C1 segment of cervical spinal cord (tissue), 14 donors: Measurements from ENCODE around the gene COL5A1.

Experiments
- DNase-seq, 14 donors: peaks; one replicate each; lab custom pipeline; 2025; lab: John Stamatoyannopoulos, UW

COL5A1 gene

GRCh38 chr9:134813841-134814240, 172.2 kb downstream of the COL5A1 start:
- no peak for DNase-seq

DNA sequence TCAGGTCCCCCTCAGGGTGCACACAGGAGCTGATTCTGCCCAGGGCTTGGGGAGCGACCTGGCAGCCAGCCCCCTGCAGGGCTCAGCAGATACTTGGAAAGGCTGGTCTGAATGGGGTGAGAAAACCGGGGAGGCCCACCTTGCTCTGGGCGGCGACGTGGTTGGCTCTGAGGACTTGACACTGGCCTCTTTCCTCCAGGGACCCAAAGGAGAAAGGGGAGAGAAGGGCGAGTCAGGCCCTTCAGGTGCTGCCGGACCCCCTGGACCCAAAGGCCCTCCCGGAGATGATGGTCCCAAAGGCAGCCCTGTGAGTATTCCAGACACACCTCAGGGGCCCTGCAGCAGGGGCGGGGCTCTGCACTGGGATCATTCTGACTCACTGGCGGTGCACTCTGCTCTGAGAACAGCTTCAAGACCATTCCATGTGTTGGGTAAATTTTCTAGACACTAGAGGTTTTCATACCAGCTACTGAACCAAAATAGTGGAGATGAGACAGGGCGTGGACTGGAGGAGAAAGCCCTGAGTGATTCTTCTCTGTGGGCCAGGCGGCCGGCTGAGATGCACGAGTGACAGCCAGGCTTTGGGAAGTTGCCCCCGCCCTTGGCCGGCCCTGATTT, 173.1 kb downstream of the COL5A1 start:
- DNase-seq: no peak

DNA sequence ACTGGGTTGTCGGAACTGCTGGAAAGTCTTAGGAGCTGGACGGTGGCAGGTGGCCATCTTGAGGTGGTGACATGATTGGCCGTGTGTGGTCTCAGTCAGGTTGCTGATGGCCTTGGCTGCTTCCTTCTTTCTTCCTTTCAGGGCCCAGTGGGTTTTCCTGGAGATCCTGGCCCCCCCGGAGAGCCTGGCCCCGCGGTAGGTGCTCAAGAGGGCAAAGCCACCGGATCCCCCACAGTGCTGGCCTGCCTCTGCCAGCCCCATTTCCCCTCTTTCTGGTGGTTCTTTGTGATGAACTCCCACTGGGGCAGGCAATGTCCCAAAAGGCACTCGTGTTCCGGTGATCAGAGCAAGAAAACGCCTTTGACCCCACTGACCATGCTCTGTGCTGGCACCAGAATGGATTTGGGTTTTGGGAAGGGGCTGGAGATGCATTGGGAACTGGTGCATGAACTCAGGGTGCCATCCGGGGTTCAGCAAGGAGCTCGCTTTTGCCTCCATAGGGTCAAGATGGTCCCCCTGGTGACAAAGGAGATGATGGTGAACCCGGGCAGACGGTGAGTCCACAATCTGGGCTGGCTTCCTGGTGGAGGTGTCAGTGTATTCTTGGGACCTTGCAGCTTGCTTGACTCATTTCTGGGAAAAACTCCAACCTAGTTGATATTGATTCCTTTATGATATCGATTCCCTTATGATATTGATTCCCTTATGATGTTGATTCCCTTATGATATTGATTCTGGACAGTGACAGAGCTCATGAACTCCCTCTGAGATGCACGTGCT, 174.0 kb downstream of the COL5A1 start:
- DNase-seq: no peak

- no peak for DNase-seq
These were observed 174.7 kb downstream of the COL5A1 start for GRCh38 chr9:134816264-134816663.

DNA sequence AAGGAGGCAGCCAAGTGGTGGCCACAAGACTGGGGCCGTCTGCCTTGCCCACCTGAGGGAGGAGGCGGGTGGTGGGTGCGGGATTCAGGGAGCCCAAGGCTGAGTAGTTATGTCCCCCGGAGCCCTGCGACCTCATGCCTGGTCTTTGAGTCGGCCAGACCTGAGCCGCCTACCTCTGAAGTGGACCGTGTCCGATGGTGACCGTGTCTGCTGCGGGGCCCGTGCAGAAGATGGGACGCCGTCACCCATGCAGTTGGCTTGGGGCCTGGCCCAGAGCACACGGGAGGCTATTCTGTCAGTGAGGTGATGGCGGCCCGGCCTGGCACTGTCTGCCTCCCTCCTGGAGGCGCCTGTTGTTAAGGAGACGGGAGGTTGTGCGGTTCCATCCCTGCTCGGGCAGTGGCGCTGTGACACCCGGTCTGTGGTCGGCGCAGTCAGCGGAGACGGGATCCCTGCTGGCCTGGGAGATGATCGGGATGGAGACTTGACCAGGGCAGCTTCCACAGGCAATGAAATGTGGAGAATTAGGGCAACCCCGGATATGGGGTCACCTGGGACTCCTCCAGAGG, 176.5 kb downstream of the COL5A1 start:
- no peak for DNase-seq

- no peak for DNase-seq
These were observed 177.0 kb downstream of the COL5A1 start for GRCh38 chr9:134818591-134818990.

DNA sequence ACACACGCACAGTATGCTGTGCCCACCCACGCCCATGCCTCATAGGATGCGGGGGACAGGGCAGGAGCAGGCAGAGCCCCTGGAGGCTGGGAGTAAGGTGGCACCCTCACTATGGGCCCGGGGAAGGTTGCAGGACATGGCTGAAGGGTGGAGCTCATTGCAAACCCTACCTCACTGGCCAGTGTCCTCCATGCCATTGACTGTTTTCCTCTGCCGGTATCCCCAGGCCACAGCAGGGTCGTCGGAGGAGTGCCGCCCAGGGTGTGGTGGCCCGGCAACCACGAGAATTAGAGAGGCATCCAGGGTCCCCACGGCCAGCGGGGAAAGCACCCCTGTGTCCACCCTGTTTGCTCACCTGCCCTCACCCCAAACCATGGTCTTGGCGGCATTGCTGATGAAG, 179.3 kb downstream of the COL5A1 start:
- DNase-seq: no peak

GRCh38 chr9:134822541-134822940, 180.9 kb downstream of the COL5A1 start:
- DNase-seq: no peak

- no peak for DNase-seq
These were observed 182.0 kb downstream of the COL5A1 start for GRCh38 chr9:134823623-134824022.

DNA sequence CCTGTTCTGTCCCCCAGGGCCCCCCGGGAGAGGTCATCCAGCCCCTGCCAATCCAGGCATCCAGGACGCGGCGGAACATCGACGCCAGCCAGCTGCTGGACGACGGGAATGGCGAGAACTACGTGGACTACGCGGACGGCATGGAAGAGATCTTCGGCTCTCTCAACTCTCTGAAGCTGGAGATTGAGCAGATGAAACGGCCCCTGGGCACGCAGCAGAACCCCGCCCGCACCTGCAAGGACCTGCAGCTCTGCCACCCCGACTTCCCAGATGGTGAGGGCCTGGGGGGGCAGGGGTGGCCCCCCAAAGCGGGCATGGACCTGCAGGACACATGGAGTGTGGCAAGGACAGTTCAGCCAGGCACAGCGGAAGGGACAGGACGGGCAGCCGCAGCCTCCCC, 183.0 kb downstream of the COL5A1 start:
- no peak for DNase-seq

DNA sequence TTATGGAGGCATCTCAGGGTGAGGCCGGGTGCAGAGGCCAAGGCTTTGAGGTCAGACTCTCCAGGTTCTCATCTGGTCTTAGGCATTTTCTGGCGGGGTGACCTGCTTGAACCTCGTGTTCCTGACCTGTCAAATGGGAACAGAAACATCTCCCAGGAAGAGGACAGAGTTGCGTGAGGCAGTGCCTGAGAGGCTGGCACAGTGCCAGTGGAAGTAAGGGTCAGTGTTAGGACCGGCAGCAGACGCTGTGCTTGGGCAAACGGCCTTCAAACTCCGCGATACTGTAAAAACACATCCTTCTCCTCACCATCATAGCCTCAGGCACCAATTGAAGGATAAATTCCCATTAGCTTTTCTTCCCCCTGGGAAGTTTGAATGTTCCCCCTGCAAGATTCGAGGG, 183.4 kb downstream of the COL5A1 start:
- no peak for DNase-seq

- DNase-seq: no peak
These were observed 185.0 kb downstream of the COL5A1 start for GRCh38 chr9:134826336-134827285.

DNA sequence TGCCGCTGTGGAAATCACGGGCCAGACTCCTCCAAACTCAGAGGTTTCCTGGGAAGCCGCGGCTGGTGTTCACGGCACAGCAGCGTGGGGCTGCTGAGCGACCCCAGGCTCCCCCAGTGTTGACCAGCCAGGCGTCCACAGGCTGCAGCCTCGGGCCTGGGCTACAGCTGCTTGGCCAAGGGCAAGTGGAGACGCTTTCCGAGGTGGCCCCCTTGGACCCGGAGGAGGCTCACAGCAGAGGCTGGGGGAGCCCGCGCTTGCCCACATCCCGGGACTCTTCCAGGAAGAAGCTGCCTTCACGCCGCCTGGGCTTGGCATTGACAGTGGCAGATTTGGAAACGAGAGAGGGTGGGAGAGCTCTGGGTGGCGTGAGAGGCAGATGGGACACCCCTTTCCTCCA, 186.0 kb downstream of the COL5A1 start:
- no peak for DNase-seq

DNA sequence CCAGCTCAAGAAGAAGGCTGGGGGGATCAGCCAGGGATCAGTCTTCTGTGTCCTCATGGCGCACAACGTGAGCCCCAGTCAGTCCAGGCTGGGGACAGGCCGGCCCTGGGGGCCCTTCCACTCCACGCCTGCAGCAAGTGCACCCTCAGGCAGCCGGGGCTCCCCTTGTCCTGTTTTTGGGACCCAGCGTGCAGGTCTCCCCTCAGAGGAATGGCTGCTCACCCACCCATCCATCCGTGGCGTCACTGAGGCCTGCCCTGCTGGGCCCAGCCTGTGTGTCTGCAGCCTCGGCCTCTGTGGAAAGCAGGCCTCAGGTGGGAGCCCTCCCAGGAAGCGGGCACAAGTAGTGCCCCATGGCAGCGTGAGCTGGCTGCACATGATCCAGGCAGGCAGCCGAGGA, 186.4 kb downstream of the COL5A1 start:
- no peak for DNase-seq

- DNase-seq: no peak
These were observed 187.3 kb downstream of the COL5A1 start for GRCh38 chr9:134828892-134829291.

DNA sequence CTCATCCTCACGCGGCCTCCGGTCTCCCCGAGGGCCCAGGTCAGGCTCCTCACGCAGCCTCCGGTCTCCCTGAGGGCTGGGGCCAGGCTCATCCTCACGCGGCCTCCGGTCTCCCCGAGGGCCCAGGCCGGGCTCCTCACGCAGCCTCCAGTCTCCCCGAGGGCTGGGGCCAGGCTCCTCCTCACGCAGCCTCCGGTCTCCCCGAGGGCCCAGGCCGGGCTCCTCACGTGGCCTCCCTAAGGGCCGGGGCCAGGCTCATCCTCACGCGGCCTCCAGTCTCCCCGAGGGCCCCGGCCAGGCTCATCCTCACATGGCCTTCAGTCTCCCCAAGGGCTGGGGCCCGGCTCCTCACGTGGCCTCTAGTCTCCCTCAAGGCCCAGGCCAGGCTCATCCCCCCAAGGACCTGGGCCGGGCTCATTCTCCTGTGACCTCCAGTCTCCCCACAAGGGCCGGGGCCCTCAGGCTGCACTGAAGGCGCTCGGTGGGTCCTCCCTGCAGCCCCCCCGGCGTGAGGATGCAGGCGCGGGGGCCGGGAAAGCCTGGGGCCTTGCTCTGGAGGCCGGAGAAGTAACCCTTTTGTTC, 187.8 kb downstream of the COL5A1 start:
- DNase-seq: no peak

GRCh38 chr9:134830126-134830525, 188.5 kb downstream of the COL5A1 start:
- no peak for DNase-seq

DNA sequence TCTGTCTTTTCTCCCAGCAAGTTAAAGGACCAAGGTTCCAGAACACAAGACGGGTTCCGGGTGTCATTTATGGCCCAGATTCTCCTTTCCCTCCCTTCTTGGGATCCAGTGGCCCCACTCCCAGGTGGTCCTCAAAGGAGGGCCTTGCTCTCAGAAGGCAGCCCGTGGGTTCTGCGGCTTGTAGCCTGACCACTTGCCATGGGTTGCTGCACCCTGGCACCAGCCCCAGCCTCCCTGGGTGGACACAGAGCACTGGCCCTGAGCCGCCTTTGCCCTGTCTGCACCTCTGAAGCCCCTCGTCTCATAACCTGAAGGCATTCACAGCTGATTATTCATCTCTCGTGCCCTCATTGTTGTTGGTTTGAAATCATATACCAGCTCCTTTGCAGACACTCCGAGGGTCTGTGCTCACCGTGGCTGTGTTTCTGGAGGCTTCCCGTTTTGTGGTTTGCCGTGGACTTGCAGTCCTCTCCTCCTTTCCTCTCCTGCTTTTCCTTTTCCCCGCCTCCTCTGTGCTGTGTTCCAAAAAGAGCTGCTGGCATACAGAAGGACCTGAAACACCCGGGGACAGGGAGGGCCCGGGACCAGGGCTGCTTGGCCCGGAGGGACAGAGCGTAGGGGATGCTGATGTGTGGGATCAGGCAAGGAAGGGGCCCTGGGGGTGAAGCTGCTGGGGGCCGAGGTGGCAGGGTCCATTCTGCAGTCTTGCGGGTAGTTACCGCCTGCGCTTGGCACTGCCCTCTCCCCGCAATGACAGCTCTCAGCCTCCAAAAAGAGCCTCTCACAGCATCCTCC, 189.5 kb downstream of the COL5A1 start:
- no peak for DNase-seq

GRCh38 chr9:134832471-134832870, 190.9 kb downstream of the COL5A1 start:
- DNase-seq: no peak

GRCh38 chr9:134833294-134833880, 191.8 kb downstream of the COL5A1 start:
- no peak for DNase-seq
